Skeletal muscle cell (primary cell): ENCODE results near the gene SH3RF3.
A peak's percentile ranks its signal among the peaks of the same experiment; 100 is the strongest.
"Not testable (repeated sequence)": the region's sequence is repeated elsewhere in the genome, so short reads cannot be mapped to it uniquely, and the experiment has no call there.

ENCODE experiments used
- DNase-seq: peaks from one replicate; pipeline ENCODE4 v3.0.0-alpha.2; 2010; ENCODE audit warnings: low read depth
- H3K4me3 ChIP-seq: 2 replicates; pipeline ENCODE4 v1.5.1; 2011; ENCODE audit warnings: low read depth, mild to moderate bottlenecking, control low read depth, low read length, moderate library complexity

The SH3RF3 gene

DNA sequence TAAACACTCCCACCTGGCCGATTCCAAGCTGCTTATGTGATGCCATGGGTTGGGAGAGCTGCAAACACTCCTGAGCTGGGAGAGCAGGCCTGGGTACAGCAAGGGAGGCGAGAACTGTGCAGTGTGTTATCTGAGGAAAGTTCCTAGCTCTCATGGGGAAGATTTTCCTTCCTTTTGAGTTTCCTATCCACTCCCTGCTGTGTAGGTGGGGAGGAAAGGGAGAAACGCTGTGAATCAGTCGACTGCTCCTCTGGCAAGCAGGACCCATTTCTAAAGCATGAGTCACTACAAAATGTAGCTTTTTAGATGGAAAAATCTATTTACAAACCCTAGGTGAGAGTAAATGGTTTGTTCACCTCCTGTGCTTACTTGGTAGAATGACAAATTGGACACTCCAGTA is 80.4 kb downstream of the SH3RF3 start:
- no peak overlapping the region for H3K4me3 ChIP-seq
- DNase-seq, result no peak

DNA sequence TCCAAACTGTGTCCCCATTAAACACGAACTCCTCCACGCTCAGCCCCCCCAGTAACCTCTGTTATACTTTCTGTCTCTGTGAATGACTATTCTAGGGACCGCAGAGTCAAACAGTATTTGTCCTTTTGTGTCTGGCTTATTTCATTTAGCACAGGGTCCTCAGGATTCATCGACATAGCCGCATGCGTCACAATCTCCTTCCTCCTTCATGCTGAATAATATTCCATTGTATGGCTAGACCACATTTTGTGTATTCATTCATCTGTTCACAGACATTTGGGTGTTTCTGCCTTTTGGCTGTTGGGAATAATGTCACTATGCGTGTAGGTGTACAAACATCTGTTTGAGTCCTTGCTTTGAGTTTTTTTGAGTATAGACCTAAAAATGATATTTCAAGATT is 80.9 kb downstream of the SH3RF3 start:
- no peak for DNase-seq
- no peak overlapping the region for H3K4me3 ChIP-seq

GRCh38 chr2:109210431-109211200 is 81.6 kb downstream of the SH3RF3 start:
- no peak overlapping the region for H3K4me3 ChIP-seq
- DNase-seq, result no peak

DNA sequence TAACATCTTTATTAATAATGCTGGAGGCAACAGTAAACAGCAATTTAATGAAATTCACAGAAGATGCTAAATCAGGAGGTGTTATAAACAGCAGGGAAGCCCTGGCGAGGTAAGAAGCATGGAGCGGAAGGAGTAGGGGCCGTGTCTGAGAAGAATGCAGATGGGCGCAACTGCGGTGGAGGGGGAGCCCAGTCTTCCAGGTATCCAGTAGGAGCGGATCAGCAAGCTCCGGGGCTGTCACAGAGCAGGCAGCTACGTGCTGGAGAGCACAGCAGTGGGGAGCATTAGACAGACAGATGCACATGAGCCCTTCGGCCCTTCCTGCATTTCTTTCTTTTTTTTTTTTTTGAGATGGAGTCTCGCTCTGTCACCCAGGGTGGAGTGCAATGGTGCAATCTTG is 82.3 kb downstream of the SH3RF3 start:
- no peak overlapping the region for H3K4me3 ChIP-seq
- no peak for DNase-seq

DNA sequence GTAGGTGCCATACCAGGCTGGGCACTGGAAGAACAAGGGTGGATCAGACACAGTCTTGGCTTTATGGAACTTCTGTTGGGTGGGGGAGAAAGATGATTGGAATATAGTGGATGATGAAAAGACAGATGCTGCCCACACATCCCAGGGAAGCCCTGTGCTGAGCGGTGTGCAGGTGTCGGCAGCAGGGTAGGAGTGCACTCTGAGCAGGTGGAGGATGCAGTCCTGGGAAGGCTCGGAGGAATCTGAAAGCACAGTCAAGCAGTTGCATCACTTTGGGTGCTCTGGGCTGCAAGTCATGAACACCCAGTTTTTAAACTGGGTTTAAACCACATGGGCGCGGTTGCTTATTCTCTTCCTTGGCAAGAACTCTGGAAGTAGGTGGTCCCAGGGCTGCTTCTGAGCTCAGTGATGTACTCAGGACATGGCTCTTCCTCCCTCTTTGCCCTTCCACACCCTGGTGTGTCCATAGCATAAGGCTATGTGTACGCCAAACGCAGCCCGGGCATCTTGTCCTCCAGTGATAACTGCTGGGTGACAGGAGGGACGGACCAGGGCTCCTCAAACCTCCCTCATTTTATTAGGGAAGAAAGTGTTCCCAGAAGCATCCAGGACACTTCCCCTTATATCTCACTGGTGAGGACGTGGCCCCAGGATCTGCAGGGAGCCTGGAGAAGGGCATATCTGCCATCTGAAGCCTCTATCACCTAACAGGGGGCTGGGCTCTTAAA is 84.0 kb downstream of the SH3RF3 start:
- DNase-seq, result no peak
- H3K4me3 ChIP-seq, result no peak overlapping the region

GRCh38 chr2:109213646-109214433 is 84.8 kb downstream of the SH3RF3 start:
- no peak overlapping the region for H3K4me3 ChIP-seq
- DNase-seq, result peak; percentile 75

GRCh38 chr2:109214651-109215371 is 85.8 kb downstream of the SH3RF3 start:
- no peak overlapping the region for H3K4me3 ChIP-seq
- no peak for DNase-seq

GRCh38 chr2:109215866-109216265 is 86.9 kb downstream of the SH3RF3 start:
- H3K4me3 ChIP-seq, result no peak overlapping the region
- DNase-seq, result no peak

- DNase-seq, result no peak
- no peak overlapping the region for H3K4me3 ChIP-seq
Measured at GRCh38 chr2:109216332-109216731, 87.3 kb downstream of the SH3RF3 start.

- H3K4me3 ChIP-seq, result no peak overlapping the region
- DNase-seq, result peak; percentile 36
Measured at GRCh38 chr2:109217362-109218086, 88.5 kb downstream of the SH3RF3 start.

- H3K4me3 ChIP-seq, result no peak overlapping the region
- no peak for DNase-seq
Measured at GRCh38 chr2:109218087-109218791, 89.2 kb downstream of the SH3RF3 start.

GRCh38 chr2:109218792-109219126 is 89.8 kb downstream of the SH3RF3 start:
- no peak overlapping the region for H3K4me3 ChIP-seq
- no peak for DNase-seq

DNA sequence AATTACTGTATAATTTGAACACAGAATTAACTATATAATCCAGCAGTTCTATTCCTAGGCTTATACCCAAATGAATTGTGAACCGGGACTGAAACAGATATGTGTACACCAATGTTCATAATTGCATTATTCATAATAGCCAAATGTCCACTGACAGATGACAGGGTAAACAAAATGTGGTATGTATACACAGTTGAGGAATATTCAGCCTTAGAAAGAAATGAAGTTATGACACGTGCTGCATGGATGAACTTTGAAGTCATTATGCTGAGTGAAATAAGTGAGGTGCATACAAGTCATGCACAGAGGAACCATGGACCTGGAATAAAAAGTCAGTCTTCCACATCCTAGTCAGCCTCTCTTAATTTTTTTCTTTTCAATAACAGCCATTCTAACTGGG is 91.9 kb downstream of the SH3RF3 start:
- no peak overlapping the region for H3K4me3 ChIP-seq
- no peak for DNase-seq

- DNase-seq, H3K4me3 ChIP-seq: not testable (repeated sequence)
Measured at GRCh38 chr2:109221316-109221715, 92.3 kb downstream of the SH3RF3 start.

DNA sequence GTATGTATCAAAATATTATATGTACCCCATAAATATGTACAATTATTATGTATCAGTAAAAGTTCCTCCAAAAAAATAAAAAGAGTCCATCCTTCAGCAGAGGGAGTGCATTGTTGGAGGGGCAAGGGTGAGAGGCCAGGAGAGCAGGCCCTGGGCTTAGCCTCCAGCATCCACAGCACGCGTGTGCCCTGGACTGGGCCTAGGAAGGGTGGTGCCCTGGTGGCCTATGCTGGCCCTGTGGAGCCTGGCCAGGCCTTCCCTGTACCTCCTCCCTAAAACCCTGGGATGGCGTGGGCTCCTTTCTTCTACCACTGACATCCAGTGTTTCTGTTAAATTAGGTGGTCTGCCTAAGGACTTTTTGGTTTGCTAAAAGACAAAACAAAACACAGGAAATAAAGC is 93.4 kb downstream of the SH3RF3 start:
- H3K4me3 ChIP-seq, result no peak overlapping the region
- DNase-seq, result no peak

- H3K4me3 ChIP-seq, result no peak overlapping the region
- DNase-seq, result no peak
Measured at GRCh38 chr2:109222825-109223471, 93.9 kb downstream of the SH3RF3 start.

DNA sequence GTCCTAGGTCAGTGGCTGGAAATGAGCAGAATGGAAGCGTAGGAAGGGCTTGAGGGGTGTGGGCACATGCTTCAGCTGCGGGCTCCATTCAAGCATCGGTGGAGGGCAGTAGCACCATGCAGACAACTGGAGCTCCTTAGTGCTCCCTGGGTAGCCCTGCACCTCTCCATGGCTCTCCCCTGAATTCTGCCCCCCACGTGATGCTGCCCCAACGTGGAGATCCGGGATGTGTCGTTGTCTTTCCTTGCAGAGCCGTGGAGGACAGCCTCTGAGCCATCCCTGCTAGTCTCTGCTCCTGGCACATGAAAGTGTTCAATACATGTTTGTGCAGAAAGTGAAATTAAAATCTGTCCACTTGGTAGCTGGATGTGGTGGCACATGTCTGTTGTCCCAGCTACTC is 94.5 kb downstream of the SH3RF3 start:
- DNase-seq, result no peak

GRCh38 chr2:109224341-109224740 is 95.3 kb downstream of the SH3RF3 start:
- not testable (repeated sequence) for DNase-seq, H3K4me3 ChIP-seq

More for the DNA sequence above, 94.5 kb downstream of the SH3RF3 start:
- no peak overlapping the region for H3K4me3 ChIP-seq
